ENCODE data around the gene BTBD9.
"Not testable (repeated sequence)": the region's sequence is repeated elsewhere in the genome, so short reads cannot be mapped to it uniquely, and the experiment has no call there.

The BTBD9 gene

GRCh38 chr6:38131527-38131965, 508.2 kb downstream of the BTBD9 start:
- no peak for DNase-seq

GRCh38 chr6:38127284-38127683, 512.4 kb downstream of the BTBD9 start:
- DNase-seq, result no peak

- DNase-seq, result not testable (repeated sequence)
Measured at GRCh38 chr6:38124224-38124926, 515.4 kb downstream of the BTBD9 start.

- no peak for DNase-seq
Measured at GRCh38 chr6:38119516-38119915, 520.2 kb downstream of the BTBD9 start.

GRCh38 chr6:38118791-38119365, 520.9 kb downstream of the BTBD9 start:
- DNase-seq, result no peak
